IMR-90 (cell line): ENCODE measurements around the gene INPP1. TPM values are rescaled to one million over a fixed set of nuclear protein-coding genes. Genes with fewer than 3 reads are reported as not detected.

Source experiments
- ATAC-seq: fragments of 200-7000 bp; cut with Tn5 transposase; 2 replicates; pipeline ENCODE4 v1.9.1; 2020; ENCODE audit warnings: low read depth, mild to moderate bottlenecking, moderate library complexity
- BruUV-seq: library from RNA; stranded (reverse); fragments of 400-500 nt; replicated peaks from 2 replicates; lab custom pipeline; 2021; lab: Mats Ljungman, UMichigan
- CTCF ChIA-PET: fragments of 300-600 bp; formaldehyde crosslinking; extraction: SDS; loops from one replicate; lab custom pipeline; 2021; ENCODE audit warnings: antibody characterized with exemption; lab: Yijun Ruan, JAX
- POLR2A ChIA-PET: fragments of 300-600 bp; sonication (Branson Sonifier 250); formaldehyde crosslinking; loops from one replicate; lab custom pipeline; 2022; ENCODE audit warnings: antibody characterized with exemption; ENCODE audit not compliant: unreplicated experiment; lab: Charles Lee
- DNase-seq: peaks from one replicate; pipeline ENCODE4 v3.0.0; 2013
- H2AFZ ChIP-seq: replicated peaks from 2 replicates; pipeline ENCODE3; 2013; ENCODE audit warnings: low read length, mild to moderate bottlenecking; ENCODE audit not compliant: poor library complexity
- H2AK5ac ChIP-seq: 2 replicates; pipeline ENCODE4 v1.6.1; 2013; ENCODE audit warnings: low read depth, low read length, inconsistent platforms
- H2AK9ac ChIP-seq: replicated peaks from 2 replicates; pipeline ENCODE3; 2013; ENCODE audit warnings: mild to moderate bottlenecking, low read depth, low read length, moderate library complexity; ENCODE audit not compliant: poor library complexity
- H2BK120ac ChIP-seq: 2 replicates; pipeline ENCODE4 v1.6.1; 2013; ENCODE audit warnings: low read depth, low read length, inconsistent platforms
- H2BK15ac ChIP-seq: 3 replicates; pipeline ENCODE4 v1.6.1; 2013; ENCODE audit warnings: low read depth, low read length, inconsistent platforms
- H2BK20ac ChIP-seq: 2 replicates; pipeline ENCODE4 v1.6.1; 2013; ENCODE audit warnings: low read depth, mild to moderate bottlenecking, inconsistent platforms, low read length, moderate library complexity
- H2BK5ac ChIP-seq: 2 replicates; pipeline ENCODE4 v1.6.1; 2013; ENCODE audit warnings: mild to moderate bottlenecking, low read depth, low read length, inconsistent platforms; ENCODE audit not compliant: poor library complexity, severe bottlenecking
- H3K14ac ChIP-seq: replicated peaks from 2 replicates; pipeline ENCODE4 v1.6.1; 2013; ENCODE audit warnings: low read depth, low read length, inconsistent platforms
- H3K18ac ChIP-seq: 2 replicates; pipeline ENCODE4 v1.6.1; 2013; ENCODE audit warnings: low read depth, low read length, control low read depth
- H3K23ac ChIP-seq: 2 replicates; pipeline ENCODE4 v1.6.1; 2013; ENCODE audit warnings: low read depth, low read length, inconsistent platforms
- H3K27ac ChIP-seq: 2 replicates; pipeline ENCODE4 v1.5.1; 2013; ENCODE audit warnings: mild to moderate bottlenecking, control low read depth, low read length; ENCODE audit not compliant: insufficient read depth
- H3K27me3 ChIP-seq: 2 replicates; pipeline ENCODE4 v1.6.1; 2013; ENCODE audit warnings: low read length; ENCODE audit not compliant: control insufficient read depth, insufficient read depth
- H3K36me3 ChIP-seq: 2 replicates; pipeline ENCODE4 v1.6.1; 2013; ENCODE audit warnings: low read length, mixed read lengths; ENCODE audit not compliant: control insufficient read depth, insufficient read depth
- H3K4ac ChIP-seq: 2 replicates; pipeline ENCODE4 v1.6.1; 2013; ENCODE audit warnings: low read depth, low read length, inconsistent platforms
- H3K4me1 ChIP-seq: 2 replicates; pipeline ENCODE4 v1.6.1; 2013; ENCODE audit warnings: low read length, mixed read lengths; ENCODE audit not compliant: control insufficient read depth, insufficient read depth
- H3K4me2 ChIP-seq: 2 replicates; pipeline ENCODE4 v1.6.1; 2013; ENCODE audit warnings: low read depth, mild to moderate bottlenecking, control low read depth, low read length, moderate library complexity
- H3K4me3 ChIP-seq: 2 replicates; pipeline ENCODE4 v1.5.1; 2013; ENCODE audit warnings: low read depth, mild to moderate bottlenecking, control low read depth, low read length, moderate library complexity; ENCODE audit not compliant: insufficient read depth
- H3K56ac ChIP-seq: 2 replicates; pipeline ENCODE4 v1.6.1; 2013; ENCODE audit warnings: low read length, inconsistent platforms; ENCODE audit not compliant: insufficient read depth; ENCODE audit errors: extremely low read depth
- H3K79me1 ChIP-seq, 2 experiments: 2 replicates each; pipeline ENCODE4 v1.6.1; 2013; ENCODE audit warnings: low read length in 2 of 2, inconsistent platforms in 1 of 2, low read depth in 1 of 2
- H3K9ac ChIP-seq: 2 replicates; pipeline ENCODE4 v1.6.1; 2013; ENCODE audit warnings: low read depth, low read length, control low read depth
- H3K9me1 ChIP-seq: 2 replicates; pipeline ENCODE4 v1.6.1; 2013; ENCODE audit warnings: low read length, inconsistent platforms; ENCODE audit not compliant: insufficient read depth
- H3K9me3 ChIP-seq: 2 replicates; pipeline ENCODE4 v1.6.1; 2013; ENCODE audit warnings: low read length; ENCODE audit not compliant: control insufficient read depth, insufficient read depth
- H4K20me1 ChIP-seq: 2 replicates; pipeline ENCODE4 v1.6.1; 2013; ENCODE audit warnings: low read length, inconsistent platforms; ENCODE audit not compliant: insufficient read depth
- H4K5ac ChIP-seq: 2 replicates; pipeline ENCODE4 v1.6.1; 2013; ENCODE audit warnings: mild to moderate bottlenecking, low read depth, low read length, control low read depth
- H4K8ac ChIP-seq, 2 experiments: 2 replicates each; pipeline ENCODE4 v1.6.1; 2013; ENCODE audit warnings: low read depth in 2 of 2, low read length in 2 of 2, control low read depth in 1 of 2, inconsistent platforms in 1 of 2
- H4K91ac ChIP-seq: 2 replicates; pipeline ENCODE4 v1.6.1; 2013; ENCODE audit warnings: low read depth, low read length, inconsistent platforms; ENCODE audit not compliant: insufficient read depth
- BHLHE40 ChIP-seq: fragments of 150-350 bp; IDR thresholded peaks from 2 replicates; pipeline ENCODE4 v1.6.1; 2016; ENCODE audit warnings: mild to moderate bottlenecking, low read depth, low read length
- CEBPB ChIP-seq: IDR thresholded peaks from 2 replicates; pipeline ENCODE4 v1.6.1; 2012; ENCODE audit warnings: low read depth, low read length, improper control_type of control experiment
- CHD1 ChIP-seq: IDR thresholded peaks from 2 replicates; pipeline ENCODE4 v1.6.1; 2012; ENCODE audit warnings: low read depth, low read length, improper control_type of control experiment
- FOS ChIP-seq: fragments of 150-350 bp; IDR thresholded peaks from 2 replicates; pipeline ENCODE4 v1.6.1; 2016; ENCODE audit warnings: low read depth, low read length
- MAFK ChIP-seq: IDR thresholded peaks from 2 replicates; pipeline ENCODE4 v1.6.1; 2012; ENCODE audit warnings: low read depth, low read length, improper control_type of control experiment
- MAZ ChIP-seq: IDR thresholded peaks from 2 replicates; pipeline ENCODE4 v1.6.1; 2012; ENCODE audit warnings: low read depth, mild to moderate bottlenecking, low read length, improper control_type of control experiment, moderate library complexity, borderline replicate concordance
- NFE2L2 ChIP-seq: fragments of 150-350 bp; IDR thresholded peaks from 2 replicates; pipeline ENCODE4 v1.6.1; 2016; ENCODE audit warnings: low read depth, mild to moderate bottlenecking, low read length
- POLR2A ChIP-seq: IDR thresholded peaks from 2 replicates; pipeline ENCODE4 v1.6.1; 2012; ENCODE audit warnings: mild to moderate bottlenecking, low read depth, low read length
- RAD21 ChIP-seq: IDR thresholded peaks from 2 replicates; pipeline ENCODE4 v1.6.1; 2012; ENCODE audit warnings: low read length, improper control_type of control experiment
- RCOR1 ChIP-seq: IDR thresholded peaks from 2 replicates; pipeline ENCODE4 v1.6.1; 2012; ENCODE audit warnings: mild to moderate bottlenecking, low read length, improper control_type of control experiment; ENCODE audit not compliant: insufficient replicate concordance
- RFX5 ChIP-seq: IDR thresholded peaks from 2 replicates; pipeline ENCODE4 v1.8.0; 2012; ENCODE audit warnings: low read depth, mild to moderate bottlenecking, low read length, moderate library complexity
- SMC3 ChIP-seq: fragments of 150-350 bp; IDR thresholded peaks from 2 replicates; pipeline ENCODE4 v1.6.1; 2016; ENCODE audit warnings: low read depth, mild to moderate bottlenecking, antibody characterized with exemption, low read length, moderate library complexity
- WGBS, 2 experiments: methylation state at CpG; one replicate each; pipeline versions ENCODE4 v1.1.5 to v1.1.7; 2013; ENCODE audit warnings: missing lambda C conversion rate in 2 of 2; ENCODE audit not compliant: insufficient read length in 1 of 2; ENCODE audit errors: extremely low coverage in 2 of 2; 5-methylcytosine and 5-hydroxymethylcytosine counted together
- dilution Hi-C: fragments of 300-500 bp; cut with HindIII; formaldehyde crosslinking; loops from one replicate; pipeline ENCODE4 v1.14.3; 2018; ENCODE audit warnings: low sequenced_read_pairs; ENCODE audit not compliant: unreplicated experiment
- in situ Hi-C: fragments of 300-500 bp; cut with MboI; formaldehyde crosslinking; loops from 3 replicates; pipeline ENCODE4 v1.14.3; 2019; ENCODE audit warnings: low sequenced_read_pairs, inconsistent platforms, mixed read lengths
- intact Hi-C: fragments of 100-400 bp; cut with micrococcal nuclease; formaldehyde crosslinking; loops from 2 replicates; pipeline ENCODE4 v1.10.0; 2022
- polyA plus RNA-seq, 3 experiments: library from polyadenylated mRNA; depleted of rRNA; stranded (reverse); fragments of >200 nt; gene quantifications; 2 replicates each; pipeline ENCODE4 v1.2.3, GENCODE V29; 2012; ENCODE audit warnings: low replicate concordance in 1 of 3
- total RNA-seq: library from RNA; depleted of rRNA; stranded (reverse); fragments of >200 nt; gene quantifications from 2 replicates; pipeline ENCODE4 v1.2.3, GENCODE V29; 2012
- TF ChIP-seq, protein P1 (sequence below): fragments of 150-350 bp; IDR thresholded peaks from 2 replicates; pipeline ENCODE4 v1.6.1; 2017; ENCODE audit warnings: mild to moderate bottlenecking, antibody characterized with exemption, low read length, low read depth
- TF ChIP-seq, protein P2 (sequence below): fragments of 150-350 bp; IDR thresholded peaks from 2 replicates; pipeline ENCODE4 v1.6.1; 2016; ENCODE audit warnings: low read depth, mild to moderate bottlenecking, low read length, moderate library complexity, borderline replicate concordance

The INPP1 gene
- total and polyA plus RNA-seq, 2 of the 4 experiments (the other 2 are of a cell fraction) = 4.1 to 10.1 TPM

DNA sequence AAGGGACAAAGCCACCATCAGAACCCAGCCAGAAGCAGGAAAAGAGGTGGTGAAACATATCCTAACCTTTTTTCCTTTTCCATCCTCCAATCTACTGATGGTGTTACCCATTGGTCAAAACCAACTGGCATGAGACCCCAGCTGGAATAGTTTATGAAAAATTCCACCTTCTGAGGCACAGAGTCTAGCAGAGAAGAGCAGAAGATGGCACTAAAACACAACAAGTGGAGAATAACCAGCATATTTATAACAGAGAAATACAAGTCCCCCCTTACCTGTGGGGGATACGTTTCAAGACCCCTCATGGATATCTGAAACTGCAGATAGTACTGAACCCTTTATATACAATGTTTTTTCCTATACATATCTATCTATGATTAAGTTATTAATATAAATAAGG lies 4.9 kb upstream of the INPP1 start:
- H3K56ac ChIP-seq = no peak overlapping the region
- H3K9me1 ChIP-seq = peaks cover 3% of the 10 kb centered on the region; the same call in 1 of the 2 replicates
- WGBS, 2 experiments = no CpG with 5 or more reads among the region's 1 CpG
- BruUV-seq = no TSS peak
- no peaks in the 10 kb centered on the region for H3K27me3 ChIP-seq
- no peak overlapping the region for H3K9ac ChIP-seq
- TF ChIP-seq BHLHE40 (no peak), CEBPB (no peak), MAZ (no peak), POLR2A (no peak), SMC3 (no peak), CHD1 (no peak), NFE2L2 (no peak), FOS (no peak), RCOR1 (no peak), MAFK (no peak), RAD21 (no peak), RFX5 (no peak)
- TF ChIP-seq, protein P1, sequence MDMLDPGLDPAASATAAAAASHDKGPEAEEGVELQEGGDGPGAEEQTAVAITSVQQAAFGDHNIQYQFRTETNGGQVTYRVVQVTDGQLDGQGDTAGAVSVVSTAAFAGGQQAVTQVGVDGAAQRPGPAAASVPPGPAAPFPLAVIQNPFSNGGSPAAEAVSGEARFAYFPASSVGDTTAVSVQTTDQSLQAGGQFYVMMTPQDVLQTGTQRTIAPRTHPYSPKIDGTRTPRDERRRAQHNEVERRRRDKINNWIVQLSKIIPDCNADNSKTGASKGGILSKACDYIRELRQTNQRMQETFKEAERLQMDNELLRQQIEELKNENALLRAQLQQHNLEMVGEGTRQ = no peak
- TF ChIP-seq, protein P2, sequence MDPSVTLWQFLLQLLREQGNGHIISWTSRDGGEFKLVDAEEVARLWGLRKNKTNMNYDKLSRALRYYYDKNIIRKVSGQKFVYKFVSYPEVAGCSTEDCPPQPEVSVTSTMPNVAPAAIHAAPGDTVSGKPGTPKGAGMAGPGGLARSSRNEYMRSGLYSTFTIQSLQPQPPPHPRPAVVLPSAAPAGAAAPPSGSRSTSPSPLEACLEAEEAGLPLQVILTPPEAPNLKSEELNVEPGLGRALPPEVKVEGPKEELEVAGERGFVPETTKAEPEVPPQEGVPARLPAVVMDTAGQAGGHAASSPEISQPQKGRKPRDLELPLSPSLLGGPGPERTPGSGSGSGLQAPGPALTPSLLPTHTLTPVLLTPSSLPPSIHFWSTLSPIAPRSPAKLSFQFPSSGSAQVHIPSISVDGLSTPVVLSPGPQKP = no peak
- no peaks in the 10 kb centered on the region for H3K4me1 ChIP-seq
- no peak overlapping the region for H3K4me3 ChIP-seq
- no peak overlapping the region for H3K4ac ChIP-seq
- ChIA-PET POLR2A (no interaction called here), CTCF (no interaction called here)
- no peak overlapping the region for H4K91ac ChIP-seq
- H2BK120ac ChIP-seq = no peak overlapping the region
- H4K8ac ChIP-seq = no peak overlapping the region
- H2BK15ac ChIP-seq = no peak overlapping the region
- H2AFZ ChIP-seq = no peak overlapping the region
- H3K4me2 ChIP-seq = no peak overlapping the region
- no peak overlapping the region for H4K5ac ChIP-seq
- DNase-seq (no peak), ATAC-seq (no peak)
- in situ Hi-C loops (no loop called here), intact Hi-C loops (no loop called here), dilution Hi-C loops (no loop called here)
- no peak overlapping the region for H2AK5ac ChIP-seq
- no peak overlapping the region for H2BK5ac ChIP-seq
- no peak overlapping the region for H2BK20ac ChIP-seq
- H2AK9ac ChIP-seq = no peak overlapping the region
- H3K36me3 ChIP-seq = no peaks in the 10 kb centered on the region
- no peaks in the 10 kb centered on the region for H3K9me3 ChIP-seq
- no peaks in the 10 kb centered on the region for H4K20me1 ChIP-seq
- H3K23ac ChIP-seq = no peak overlapping the region
- H3K14ac ChIP-seq = no peak overlapping the region
- H3K18ac ChIP-seq = no peak overlapping the region
- H3K27ac ChIP-seq = no peak overlapping the region
- H3K79me1 ChIP-seq = peaks cover 0 to 5% of the 10 kb centered on the region in 2 experiments; a peak in 1 of 4 replicates
